Nephron progenitor cell (in vitro differentiated cells): ENCODE measurements around the gene HBQ1.

ENCODE experiments used
- DNase-seq: peaks from one replicate; pipeline ENCODE4 v3.0.0; 2021
- H3K27ac Mint-ChIP-seq: 2 replicates; pipeline ENCODE4 v1.8.0; 2021; ENCODE audit warnings: mild to moderate bottlenecking, moderate library complexity, mixed read lengths
- H3K27me3 Mint-ChIP-seq: 2 replicates; pipeline ENCODE4 v1.8.0; 2021; ENCODE audit warnings: mild to moderate bottlenecking, low read depth, mixed read lengths; ENCODE audit not compliant: poor library complexity
- H3K36me3 Mint-ChIP-seq: 2 replicates; pipeline ENCODE4 v1.8.0; 2021; ENCODE audit warnings: low read depth, mixed read lengths
- H3K4me1 Mint-ChIP-seq: 2 replicates; pipeline ENCODE4 v1.8.0; 2021; ENCODE audit warnings: mixed read lengths
- H3K4me3 Mint-ChIP-seq: 2 replicates; pipeline ENCODE4 v1.8.0; 2021; ENCODE audit warnings: mild to moderate bottlenecking, moderate library complexity, mixed read lengths
- H3K9me3 Mint-ChIP-seq: 2 replicates; pipeline ENCODE4 v1.8.0; 2021; ENCODE audit warnings: mild to moderate bottlenecking, moderate library complexity, mixed read lengths
- CTCF ChIP-seq: fragments of 200-600 bp; sonication (generic); IDR thresholded peaks from 2 replicates; pipeline ENCODE4 v1.5.0; 2021; ENCODE audit warnings: antibody characterized with exemption

HBQ1 gene

GRCh38 chr16:189604-190186 lies 9.4 kb downstream of the HBQ1 start:
- DNase-seq: no peak
- Mint-ChIP-seq H3K9me3 (no peaks in the 10 kb centered on the region), H3K27me3 (no peaks in the 10 kb centered on the region), H3K27ac (no peak overlapping the region), H3K36me3 (peaks cover 70% of the 10 kb centered on the region), H3K4me3 (no peak overlapping the region), H3K4me1 (no peaks in the 10 kb centered on the region)
- no peak for TF ChIP-seq CTCF

- Mint-ChIP-seq H3K27ac (peak overlapping the region; percentile 31), H3K4me3 (no peak overlapping the region), H3K27me3 (no peaks in the 10 kb centered on the region), H3K9me3 (no peaks in the 10 kb centered on the region), H3K36me3 (peaks cover 76% of the 10 kb centered on the region), H3K4me1 (no peaks in the 10 kb centered on the region)
- TF ChIP-seq CTCF: no peak
- DNase-seq: no peak
These were observed 11.6 kb downstream of the HBQ1 start for GRCh38 chr16:191831-192230.

GRCh38 chr16:192686-193085 lies 12.4 kb downstream of the HBQ1 start:
- no peak for DNase-seq
- Mint-ChIP-seq H3K36me3 (peaks cover 75% of the 10 kb centered on the region), H3K4me1 (no peaks in the 10 kb centered on the region), H3K9me3 (no peaks in the 10 kb centered on the region), H3K4me3 (no peak overlapping the region), H3K27me3 (no peaks in the 10 kb centered on the region), H3K27ac (peak overlapping the region; percentile 83)
- TF ChIP-seq CTCF: no peak

GRCh38 chr16:193441-193840 lies 13.2 kb downstream of the HBQ1 start:
- Mint-ChIP-seq H3K27ac (no peak overlapping the region), H3K4me1 (no peaks in the 10 kb centered on the region), H3K36me3 (peaks cover 82% of the 10 kb centered on the region), H3K9me3 (no peaks in the 10 kb centered on the region), H3K4me3 (no peak overlapping the region), H3K27me3 (no peaks in the 10 kb centered on the region)
- no peak for TF ChIP-seq CTCF
- DNase-seq: no peak

GRCh38 chr16:194516-194915 lies 14.3 kb downstream of the HBQ1 start:
- no peak for DNase-seq
- H3K4me3 Mint-ChIP-seq: no peak overlapping the region
- H3K27me3 Mint-ChIP-seq: no peaks in the 10 kb centered on the region
- no peaks in the 10 kb centered on the region for H3K9me3 Mint-ChIP-seq
- no peak for TF ChIP-seq CTCF
- H3K27ac Mint-ChIP-seq: no peak overlapping the region
- H3K4me1 Mint-ChIP-seq: no peaks in the 10 kb centered on the region
- H3K36me3 Mint-ChIP-seq: peaks cover 82% of the 10 kb centered on the region

- Mint-ChIP-seq H3K9me3 (no peaks in the 10 kb centered on the region), H3K4me1 (no peaks in the 10 kb centered on the region), H3K4me3 (no peak overlapping the region), H3K27me3 (no peaks in the 10 kb centered on the region), H3K36me3 (peaks cover 84% of the 10 kb centered on the region), H3K27ac (no peak overlapping the region)
- TF ChIP-seq CTCF: no peak
- no peak for DNase-seq
These were observed 20.1 kb downstream of the HBQ1 start for GRCh38 chr16:200388-200787.
